Esophagus squamous epithelium (tissue), 5 donors: ENCODE results near the gene RAB40A. TPM values are rescaled to one million over a fixed set of nuclear protein-coding genes. Genes with fewer than 3 reads are reported as not detected.

ENCODE experiments used
- DNase-seq: peaks from one replicate; lab custom pipeline; 2025; lab: John Stamatoyannopoulos, UW
- H3K27ac ChIP-seq, 4 donors: fragments of 200-600 bp; sonication (generic); one replicate each; pipeline ENCODE4 v1.5.1; 2016 to 2019; ENCODE audit warnings: mild to moderate bottlenecking in 1 of 4
- H3K27me3 ChIP-seq, 4 donors: fragments of 200-600 bp; sonication (generic); 1 replicate in 3 of 4; 2 replicates in 1 of 4; pipeline versions ENCODE4 v1.5.1 to v1.6.0; 2017 to 2021; ENCODE audit warnings: antibody characterized with exemption in 1 of 4
- H3K36me3 ChIP-seq, 3 donors: fragments of 200-600 bp; sonication (generic); one replicate each; pipeline ENCODE4 v1.5.1; 2016 to 2019
- H3K4me1 ChIP-seq, 3 donors: fragments of 200-600 bp; sonication (generic); one replicate each; pipeline ENCODE4 v1.5.1; 2017 to 2019
- H3K4me3 ChIP-seq, 4 donors: fragments of 200-600 bp; sonication (generic); 1 replicate in 3 of 4; 2 replicates in 1 of 4; pipeline ENCODE4 v1.5.1; 2016 to 2019; ENCODE audit warnings: mild to moderate bottlenecking in 2 of 4, moderate library complexity in 1 of 4
- H3K9me3 ChIP-seq, 3 donors: fragments of 200-600 bp; sonication (generic); one replicate each; pipeline ENCODE4 v1.5.1; 2016 to 2019
- CTCF ChIP-seq, 6 experiments: fragments of 450-650 bp in 4 of 6; fragments of 200-600 bp in 2 of 6; sonication (generic) in 2 of 6; IDR thresholded peaks; one replicate each; pipeline ENCODE4 v1.5.1; 2016 to 2019; ENCODE audit warnings: antibody characterized with exemption in 6 of 6, mild to moderate bottlenecking in 4 of 6, moderate library complexity in 4 of 6
- POLR2A ChIP-seq, 4 donors: fragments of 450-650 bp; IDR thresholded peaks; one replicate each; pipeline ENCODE4 v1.6.1; 2017; ENCODE audit warnings: antibody characterized with exemption in 4 of 4, mild to moderate bottlenecking in 4 of 4, moderate library complexity in 3 of 4
- whole genome bisulfite sequencing, 2 donors: methylation state at CpG; one replicate each; pipeline ENCODE4 v1.1.5; 2018; 5-methylcytosine and 5-hydroxymethylcytosine counted together
- intact Hi-C: fragments of 100-400 bp; cut with DNase I; formaldehyde crosslinking; loops from one replicate; pipeline ENCODE4 v1.15.0; 2022
- total RNA-seq, 4 donors: library from RNA; depleted of rRNA; stranded (reverse); fragments of >200 nt; gene quantifications; one replicate each; pipeline ENCODE4 v1.1.0, GENCODE V29; 2016
- donor health status: DM: yes; HTN: yes; CAD: no.

RAB40A gene
- total RNA-seq, 4 donors from 2014 or later: 0.15 to 14.1 (median 1.0) TPM

- no peaks in the 10 kb centered on the region for H3K36me3 ChIP-seq
These were observed 16.8 kb upstream of the RAB40A start for GRCh38 chrX:103536071-103536470.

DNA sequence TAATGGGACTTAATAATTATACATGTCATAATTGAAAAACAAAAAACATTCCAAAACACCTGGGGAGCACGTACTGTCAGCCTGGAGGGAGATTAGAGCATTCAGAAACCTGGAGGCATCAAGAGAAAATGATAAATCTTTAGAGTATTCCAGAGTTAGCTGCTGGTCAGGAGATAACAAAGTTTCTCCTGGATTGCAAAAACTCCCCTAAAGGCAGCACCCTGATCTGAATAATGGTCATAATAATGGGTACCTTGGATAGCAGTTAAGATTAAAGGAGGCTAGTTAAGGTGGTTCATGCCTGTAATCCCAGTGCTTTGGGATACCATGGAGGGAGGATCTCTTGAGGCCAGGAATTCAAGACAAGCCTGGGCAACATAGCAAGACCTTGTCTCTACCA is 15.9 kb upstream of the RAB40A start:
- intact Hi-C loops: no loop called here
- H3K36me3 ChIP-seq: no peaks in the 10 kb centered on the region
- H3K27ac ChIP-seq: peak overlapping the region; percentile 51 to 80 (median 77)
- H3K4me1 ChIP-seq: peaks cover 0 to 17% (median 0%) of the 10 kb centered on the region in 3 donors
- H3K27me3 ChIP-seq: no peaks in the 10 kb centered on the region
- no peak for TF ChIP-seq CTCF (IDR thresholded peaks at IDR 0.05)
- no peak for TF ChIP-seq POLR2A (IDR thresholded peaks at IDR 0.05)
- no peak overlapping the region for H3K4me3 ChIP-seq
- 31 to 62% methylated on average over 1 of the region's 1 CpG for WGBS, 2 donors
- no peaks in the 10 kb centered on the region for H3K9me3 ChIP-seq
- no peak for DNase-seq

More at GRCh38 chrX:103536071-103536470, 16.8 kb upstream of the RAB40A start:
- H3K4me3 ChIP-seq: no peak overlapping the region
- DNase-seq: no peak
- TF ChIP-seq CTCF (IDR thresholded peaks at IDR 0.05) (no peak), POLR2A (IDR thresholded peaks at IDR 0.05) (no peak)
- H3K27me3 ChIP-seq: no peaks in the 10 kb centered on the region
- H3K27ac ChIP-seq: peak overlapping the region; percentile 51 to 80 (median 77)
- intact Hi-C loops: no loop called here
- H3K9me3 ChIP-seq: no peaks in the 10 kb centered on the region
- H3K4me1 ChIP-seq: peaks cover 0 to 17% (median 0%) of the 10 kb centered on the region in 3 donors

- no peak for DNase-seq
- TF ChIP-seq CTCF (IDR thresholded peaks at IDR 0.05): peak; percentile 59 to 86 (median 73)
- TF ChIP-seq POLR2A (IDR thresholded peaks at IDR 0.05): no peak
- Histone ChIP-seq H3K4me1 (peaks cover 0 to 10% (median 0%) of the 10 kb centered on the region in 3 donors), H3K4me3 (peak overlapping the region in 3 of 4 donors; percentile 19 to 54 (median 36)), H3K27ac (peak overlapping the region in 3 of 4 donors; percentile 50 to 80 (median 62)), H3K36me3 (no peaks in the 10 kb centered on the region), H3K9me3 (no peaks in the 10 kb centered on the region), H3K27me3 (no peaks in the 10 kb centered on the region)
- intact Hi-C loops: no loop called here
- WGBS, 2 donors: 12 to 17% methylated on average over 14 to 15 of the region's 15 CpGs
These were observed 14.4 kb upstream of the RAB40A start for GRCh38 chrX:103533511-103534216.

DNA sequence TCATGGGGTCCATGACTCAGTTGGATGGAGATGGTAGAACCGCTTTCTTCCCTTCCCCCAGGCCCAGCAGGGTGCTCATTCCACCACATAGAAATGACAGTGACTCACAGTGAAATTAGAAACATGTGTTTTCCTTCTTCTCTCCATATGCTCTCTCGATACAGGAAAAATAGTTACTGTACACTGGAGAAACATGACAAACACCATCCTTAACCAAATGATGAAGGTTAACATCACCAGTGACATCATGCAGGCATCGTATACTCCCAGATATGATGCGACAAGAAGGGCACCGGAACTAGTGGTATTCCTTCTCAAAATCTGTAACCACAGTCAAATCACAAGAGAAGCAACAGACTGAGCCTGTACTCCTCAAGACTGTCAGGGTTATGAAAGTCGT is 11.7 kb upstream of the RAB40A start:
- Histone ChIP-seq H3K4me3 (no peak overlapping the region), H3K27ac (peak overlapping the region in 1 of 4 donors; percentile 17), H3K9me3 (no peaks in the 10 kb centered on the region), H3K27me3 (no peaks in the 10 kb centered on the region), H3K36me3 (no peaks in the 10 kb centered on the region), H3K4me1 (peaks cover 0 to 4% (median 0%) of the 10 kb centered on the region in 3 donors)
- 59 to 69% methylated on average over 3 to 6 of the region's 6 CpGs for WGBS, 2 donors
- TF ChIP-seq POLR2A (IDR thresholded peaks at IDR 0.05) (no peak), CTCF (IDR thresholded peaks at IDR 0.05) (no peak)
- no peak for DNase-seq
- intact Hi-C loops: no loop called here

- peaks cover 0 to 4% (median 0%) of the 10 kb centered on the region in 3 donors for H3K4me1 ChIP-seq
- H3K4me3 ChIP-seq: no peak overlapping the region
- no peak for DNase-seq
- H3K9me3 ChIP-seq: no peaks in the 10 kb centered on the region
- WGBS, 2 donors: 78 to 83% methylated on average over 1 of the region's 1 CpG
- intact Hi-C loops: no loop called here
- H3K27me3 ChIP-seq: no peaks in the 10 kb centered on the region
- peak overlapping the region in 3 of 4 donors; percentile 0 to 21 (median 17) for H3K27ac ChIP-seq
- H3K36me3 ChIP-seq: no peaks in the 10 kb centered on the region
- TF ChIP-seq CTCF (IDR thresholded peaks at IDR 0.05): no peak
- TF ChIP-seq POLR2A (IDR thresholded peaks at IDR 0.05): no peak
These were observed 11.3 kb upstream of the RAB40A start for GRCh38 chrX:103530545-103530944.
